Activated CD8-positive, alpha-beta T cell treated with anti-CD3 and anti-CD28 coated beads for 36 hours (primary cell): ENCODE results near the gene BAIAP3. TPM values are rescaled to one million over a fixed set of nuclear protein-coding genes. Genes with fewer than 3 reads are reported as not detected.

ENCODE experiments used
- ATAC-seq: fragments of 200-7000 bp; cut with Tn5 transposase; one replicate; pipeline ENCODE4 v1.10.0; 2021; ENCODE audit warnings: mild to moderate bottlenecking, moderate library complexity
- CTCF ChIA-PET: fragments of 350-600 bp; sonication (Branson Sonifier 250); formaldehyde crosslinking; loops from one replicate; lab custom pipeline; 2021; ENCODE audit warnings: antibody characterized with exemption; lab: Charles Lee
- POLR2A ChIA-PET: fragments of 350-600 bp; sonication (Branson Sonifier 250); formaldehyde crosslinking; loops from one replicate; lab custom pipeline; 2021; ENCODE audit warnings: antibody characterized with exemption; lab: Charles Lee
- DNase-seq: peaks from one replicate; pipeline ENCODE4 v3.0.0-alpha.2; 2020
- H3K27ac Mint-ChIP-seq: one replicate; pipeline ENCODE4 v1.8.0; 2021; ENCODE audit warnings: mild to moderate bottlenecking, mixed read lengths
- H3K27me3 Mint-ChIP-seq: one replicate; pipeline ENCODE4 v1.8.0; 2021; ENCODE audit warnings: mixed read lengths
- H3K36me3 Mint-ChIP-seq: one replicate; pipeline ENCODE4 v1.8.0; 2021; ENCODE audit warnings: low read depth, mixed read lengths
- H3K4me1 Mint-ChIP-seq: one replicate; pipeline ENCODE4 v1.8.0; 2021; ENCODE audit warnings: low read depth, mixed read lengths
- H3K4me3 Mint-ChIP-seq: one replicate; pipeline ENCODE4 v1.8.0; 2021; ENCODE audit warnings: mild to moderate bottlenecking, moderate library complexity, mixed read lengths
- H3K9me3 Mint-ChIP-seq: one replicate; pipeline ENCODE4 v1.8.0; 2021; ENCODE audit warnings: mixed read lengths
- intact Hi-C: fragments of 100-400 bp; cut with micrococcal nuclease; formaldehyde crosslinking; loops from one replicate; pipeline ENCODE4 v1.10.0; 2022
- total RNA-seq, 2 experiments: library from RNA; stranded (reverse); gene quantifications; one replicate each; pipeline ENCODE4 v1.2.3, GENCODE V29; 2021
- TF ChIP-seq, protein P1 (sequence below): fragments of 200-600 bp; IDR thresholded peaks from one replicate; pipeline ENCODE4 v1.8.0; 2022; ENCODE audit warnings: antibody characterized with exemption, mild to moderate bottlenecking

The BAIAP3 gene
- total RNA-seq, 2 experiments from 2014 or later = 0.27 to 0.68 TPM

DNA sequence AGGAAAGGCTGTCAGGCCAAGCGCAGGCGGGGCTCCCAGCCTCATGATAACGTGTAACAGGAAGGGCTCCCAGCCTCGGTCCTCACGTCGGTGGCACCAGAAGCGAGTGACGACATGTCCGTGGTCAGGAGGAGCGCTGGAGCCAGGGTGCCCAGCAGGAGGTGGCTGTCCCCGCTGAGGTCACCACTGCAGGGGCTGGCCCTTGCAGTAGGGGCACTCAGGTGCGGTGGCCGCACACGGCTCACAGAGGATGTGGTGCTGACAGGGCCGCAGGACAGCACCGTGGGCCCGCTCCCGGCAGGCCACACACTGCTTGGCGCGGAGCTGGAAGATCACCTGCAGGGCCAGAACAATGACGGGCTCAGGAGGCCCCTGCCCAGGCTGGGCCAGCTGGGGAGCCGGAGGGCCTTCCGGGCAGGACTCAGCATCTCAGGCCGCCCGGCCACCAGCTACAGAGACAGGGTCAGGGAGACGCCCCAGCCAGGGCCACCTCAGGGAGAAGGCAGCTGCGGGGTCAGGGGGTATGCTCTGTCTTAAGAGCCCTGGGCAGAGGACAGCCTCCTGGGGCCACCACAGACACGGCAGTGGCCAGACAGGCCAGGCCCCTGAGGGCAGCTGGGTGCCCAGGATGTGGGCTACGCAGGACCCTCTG, 32.7 kb downstream of the BAIAP3 start:
- Mint-ChIP-seq H3K4me3 (no peak overlapping the region), H3K9me3 (no peaks in the 10 kb centered on the region), H3K4me1 (peaks cover 2% of the 10 kb centered on the region), H3K36me3 (peaks cover 12% of the 10 kb centered on the region), H3K27me3 (no peaks in the 10 kb centered on the region), H3K27ac (no peak overlapping the region)
- ChIA-PET CTCF (interaction anchor here (1.2 to 4.2 kb wide), 4 partner anchors 9 to 46 kb away, joined by 3 to 36 read pairs (median 10); no protein-coding TSS in a partner anchor), POLR2A (interaction anchor here (3.7 kb wide), 1 partner anchor 12 kb away, joined by 17 read pairs; no protein-coding TSS in a partner anchor)
- TF ChIP-seq, protein P1, sequence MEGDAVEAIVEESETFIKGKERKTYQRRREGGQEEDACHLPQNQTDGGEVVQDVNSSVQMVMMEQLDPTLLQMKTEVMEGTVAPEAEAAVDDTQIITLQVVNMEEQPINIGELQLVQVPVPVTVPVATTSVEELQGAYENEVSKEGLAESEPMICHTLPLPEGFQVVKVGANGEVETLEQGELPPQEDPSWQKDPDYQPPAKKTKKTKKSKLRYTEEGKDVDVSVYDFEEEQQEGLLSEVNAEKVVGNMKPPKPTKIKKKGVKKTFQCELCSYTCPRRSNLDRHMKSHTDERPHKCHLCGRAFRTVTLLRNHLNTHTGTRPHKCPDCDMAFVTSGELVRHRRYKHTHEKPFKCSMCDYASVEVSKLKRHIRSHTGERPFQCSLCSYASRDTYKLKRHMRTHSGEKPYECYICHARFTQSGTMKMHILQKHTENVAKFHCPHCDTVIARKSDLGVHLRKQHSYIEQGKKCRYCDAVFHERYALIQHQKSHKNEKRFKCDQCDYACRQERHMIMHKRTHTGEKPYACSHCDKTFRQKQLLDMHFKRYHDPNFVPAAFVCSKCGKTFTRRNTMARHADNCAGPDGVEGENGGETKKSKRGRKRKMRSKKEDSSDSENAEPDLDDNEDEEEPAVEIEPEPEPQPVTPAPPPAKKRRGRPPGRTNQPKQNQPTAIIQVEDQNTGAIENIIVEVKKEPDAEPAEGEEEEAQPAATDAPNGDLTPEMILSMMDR = no peak
- intact Hi-C loops = no loop called here
- DNase-seq = no peak
- no peak for ATAC-seq

DNA sequence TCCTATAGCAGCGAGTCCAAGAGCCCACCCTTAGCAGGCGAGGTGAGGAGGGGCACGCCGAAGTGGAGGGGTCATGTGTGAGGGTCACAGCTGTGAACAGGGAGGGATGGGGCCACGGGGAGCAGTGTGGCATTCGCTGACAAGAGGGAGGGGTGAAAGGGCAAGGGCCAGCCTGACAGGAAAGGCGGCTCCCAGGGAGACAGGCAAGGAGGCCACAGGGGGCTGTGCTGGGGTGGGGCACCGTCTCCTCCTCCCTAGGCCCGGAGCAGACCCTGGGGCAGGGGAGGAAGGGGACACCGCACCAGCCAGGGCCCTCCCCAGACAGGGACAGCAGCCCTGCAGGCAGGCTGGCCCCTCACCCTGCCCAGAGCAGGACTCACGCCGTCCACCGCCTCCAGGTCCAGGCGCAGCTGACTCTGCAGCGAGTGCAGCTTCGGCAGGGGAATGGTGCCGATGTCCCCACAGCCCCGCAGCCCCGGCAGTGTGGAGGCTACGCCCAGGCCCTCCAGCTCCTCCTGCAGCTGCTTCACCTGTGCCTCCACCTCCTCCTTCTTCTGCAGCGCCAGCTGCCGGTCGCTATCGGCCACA, 33.4 kb downstream of the BAIAP3 start:
- intact Hi-C loops = no loop called here
- CTCF ChIA-PET = no interaction called here
- H3K36me3 Mint-ChIP-seq = peaks cover 12% of the 10 kb centered on the region
- H3K9me3 Mint-ChIP-seq = no peaks in the 10 kb centered on the region
- no peak for ATAC-seq
- no peak for DNase-seq
- no peak overlapping the region for H3K4me3 Mint-ChIP-seq
- no peaks in the 10 kb centered on the region for H3K27me3 Mint-ChIP-seq
- TF ChIP-seq, protein P1 = no peak
- no peak overlapping the region for H3K27ac Mint-ChIP-seq
- H3K4me1 Mint-ChIP-seq = peaks cover 2% of the 10 kb centered on the region
- POLR2A ChIA-PET = interaction anchor here (3.7 kb wide), 1 partner anchor 12 kb away, joined by 17 read pairs; no protein-coding TSS in a partner anchor

DNA sequence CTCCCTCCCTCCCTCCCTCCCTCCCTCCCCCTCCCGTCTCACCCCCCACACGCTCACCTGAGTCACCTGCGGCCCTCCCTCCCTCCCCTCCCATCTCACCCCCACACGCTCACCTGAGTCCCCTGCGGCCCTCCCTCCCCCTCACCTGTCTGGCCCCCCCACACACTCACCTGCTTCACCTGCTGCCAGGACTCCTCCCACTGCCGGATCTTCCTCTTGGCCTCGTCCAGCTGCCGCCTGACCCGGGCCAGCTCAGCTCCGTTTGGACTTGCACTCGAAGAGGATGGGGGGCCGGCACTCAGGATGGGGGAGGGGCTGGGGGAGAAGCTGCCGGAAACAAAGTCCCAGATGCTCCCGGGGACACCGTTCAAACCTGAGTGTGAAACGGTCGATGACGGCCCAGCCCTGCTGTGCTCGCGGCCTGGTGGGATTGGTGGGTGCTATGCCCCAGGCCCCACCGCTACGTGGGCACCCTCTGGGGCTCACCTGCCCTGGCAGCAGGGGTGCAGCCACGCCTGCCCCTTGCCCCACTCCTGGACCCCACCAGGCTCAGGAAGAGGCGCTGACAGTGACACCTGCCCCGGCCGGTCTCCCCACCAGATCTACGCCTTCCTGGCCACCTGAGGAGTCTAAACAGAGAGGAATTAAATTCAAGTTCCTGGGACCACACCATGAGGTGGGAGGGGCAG, 34.2 kb downstream of the BAIAP3 start:
- ATAC-seq (no peak), DNase-seq (no peak)
- Mint-ChIP-seq H3K9me3 (no peaks in the 10 kb centered on the region), H3K4me3 (no peak overlapping the region), H3K27ac (no peak overlapping the region), H3K36me3 (peaks cover 12% of the 10 kb centered on the region), H3K27me3 (no peaks in the 10 kb centered on the region), H3K4me1 (peaks cover 2% of the 10 kb centered on the region)
- ChIA-PET POLR2A (interaction anchor here (0.6 kb wide), 1 partner anchor 48 kb away, joined by 3 read pairs; no protein-coding TSS in a partner anchor), CTCF (no interaction called here)
- TF ChIP-seq, protein P1 = no peak
- intact Hi-C loops = no loop called here

DNA sequence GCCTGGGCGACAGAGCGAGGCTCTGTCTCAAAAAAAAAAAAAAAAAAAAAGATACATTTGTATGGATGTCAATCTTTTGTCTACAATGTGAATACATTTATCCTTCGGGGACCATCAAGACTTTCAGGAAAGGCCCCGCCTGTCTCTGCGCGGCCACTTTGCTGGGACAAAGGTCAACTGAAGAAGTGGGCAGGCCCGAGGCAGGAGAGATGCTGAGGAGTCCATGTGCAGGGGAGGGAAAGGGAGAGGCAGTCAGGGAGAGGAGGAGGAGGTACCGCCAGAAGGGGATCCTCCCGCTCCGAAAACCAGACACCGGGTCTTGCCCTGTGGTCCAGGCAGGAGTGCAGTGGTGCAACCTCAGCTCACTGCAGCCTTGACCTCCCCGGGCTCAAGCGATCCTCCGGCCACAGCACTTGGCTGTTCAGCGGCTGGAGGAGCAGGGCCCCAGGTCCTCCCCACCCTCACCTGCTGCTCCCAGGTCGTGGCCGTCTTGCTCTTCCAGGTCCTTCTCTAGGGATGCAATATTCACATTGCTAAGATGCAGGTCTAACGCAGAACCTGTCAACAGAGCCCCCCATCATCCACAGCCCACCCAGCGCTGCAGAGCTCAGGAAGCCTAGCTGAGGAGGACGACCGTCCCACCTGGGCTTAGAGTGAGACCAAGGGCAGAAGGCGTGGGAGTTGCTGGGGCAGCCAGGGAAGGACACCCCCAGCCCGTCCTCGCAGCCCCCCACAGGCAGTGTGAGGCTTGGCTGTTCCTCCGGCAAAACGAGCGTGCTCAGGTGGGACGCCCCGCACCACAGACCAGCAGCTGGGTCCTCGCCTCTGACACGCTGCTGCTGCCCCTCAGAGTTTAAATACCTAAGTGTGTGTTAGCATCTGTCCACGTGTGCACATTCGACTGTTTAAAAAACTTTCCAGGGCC, 37.9 kb downstream of the BAIAP3 start:
- intact Hi-C loops = no loop called here
- ChIA-PET CTCF (interaction anchor here (1.3 kb wide), 1 partner anchor 17 kb away, joined by 3 read pairs; no protein-coding TSS in a partner anchor), POLR2A (no interaction called here)
- no peaks in the 10 kb centered on the region for H3K9me3 Mint-ChIP-seq
- no peaks in the 10 kb centered on the region for H3K4me1 Mint-ChIP-seq
- peaks cover 5% of the 10 kb centered on the region for H3K36me3 Mint-ChIP-seq
- DNase-seq = no peak
- no peak for ATAC-seq
- H3K27ac Mint-ChIP-seq = no peak overlapping the region
- H3K4me3 Mint-ChIP-seq = no peak overlapping the region
- TF ChIP-seq, protein P1 = no peak
- H3K27me3 Mint-ChIP-seq = no peaks in the 10 kb centered on the region
